Activated CD4-positive, alpha-beta T cell treated with anti-CD3 and anti-CD28 coated beads for 48 hours (primary cell): ENCODE measurements around the gene TRAPPC14.
"Not testable (repeated sequence)": the region's sequence is repeated elsewhere in the genome, so short reads cannot be mapped to it uniquely, and the experiment has no call there.

Experiments
- DNase-seq: peaks from one replicate; pipeline ENCODE4 v3.0.0-alpha.2; 2020

Gene TRAPPC14

GRCh38 chr7:100152937-100153666, 5.4 kb downstream of the TRAPPC14 start:
- no peak for DNase-seq

GRCh38 chr7:100152404-100152803, 6.1 kb downstream of the TRAPPC14 start:
- DNase-seq: no peak

- DNase-seq: peak; percentile 99
These were observed 9.8 kb downstream of the TRAPPC14 start, which contains the start of gene LAMTOR4 for GRCh38 chr7:100148559-100149328. Gene LAMTOR4 (plus strand): TSS chr7:100148918. CDS start chr7:100148973, 55 bp downstream.

- DNase-seq: no peak
These were observed 10.3 kb downstream of the TRAPPC14 start for GRCh38 chr7:100148225-100148558.

- no peak for DNase-seq
These were observed 11.2 kb downstream of the TRAPPC14 start for GRCh38 chr7:100147278-100147677.

- not testable (repeated sequence) for DNase-seq
These were observed 12.2 kb downstream of the TRAPPC14 start for GRCh38 chr7:100146350-100146749.

GRCh38 chr7:100142461-100142860, 16.1 kb downstream of the TRAPPC14 start:
- DNase-seq: no peak

- DNase-seq: no peak
These were observed 17.0 kb downstream of the TRAPPC14 start for GRCh38 chr7:100141555-100141949.

GRCh38 chr7:100137851-100138760, 20.4 kb downstream of the TRAPPC14 start:
- DNase-seq: no peak

GRCh38 chr7:100132697-100133151, 25.8 kb downstream of the TRAPPC14 start:
- DNase-seq: peak; percentile 75

- no peak for DNase-seq
These were observed 26.4 kb downstream of the TRAPPC14 start for GRCh38 chr7:100132126-100132525.

GRCh38 chr7:100130608-100131453, 27.7 kb downstream of the TRAPPC14 start:
- peak; percentile 90 for DNase-seq

GRCh38 chr7:100130220-100130607, 28.3 kb downstream of the TRAPPC14 start:
- not testable (repeated sequence) for DNase-seq

GRCh38 chr7:100128637-100128963, 29.9 kb downstream of the TRAPPC14 start:
- no peak for DNase-seq

GRCh38 chr7:100127866-100128636, 30.5 kb downstream of the TRAPPC14 start:
- peak; percentile 45 for DNase-seq

GRCh38 chr7:100126931-100127865, 31.3 kb downstream of the TRAPPC14 start, which contains the start of gene MBLAC1:
Gene MBLAC1 (plus strand): TSS chr7:100126967. CDS start chr7:100127396, 429 bp downstream.
- DNase-seq: peak; percentile 95

GRCh38 chr7:100126239-100126930, 32.1 kb downstream of the TRAPPC14 start:
- DNase-seq: no peak

GRCh38 chr7:100124301-100125230, 34.0 kb downstream of the TRAPPC14 start:
- DNase-seq: no peak
